ENCODE measurements around the gene MPP2. TPM values are rescaled to one million over a fixed set of nuclear protein-coding genes. Genes with fewer than 3 reads are reported as not detected.

The MPP2 gene
- total RNA-seq, 4 donors from 2014 or later: 0.65 to 4.2 (median 2.2) TPM

DNA sequence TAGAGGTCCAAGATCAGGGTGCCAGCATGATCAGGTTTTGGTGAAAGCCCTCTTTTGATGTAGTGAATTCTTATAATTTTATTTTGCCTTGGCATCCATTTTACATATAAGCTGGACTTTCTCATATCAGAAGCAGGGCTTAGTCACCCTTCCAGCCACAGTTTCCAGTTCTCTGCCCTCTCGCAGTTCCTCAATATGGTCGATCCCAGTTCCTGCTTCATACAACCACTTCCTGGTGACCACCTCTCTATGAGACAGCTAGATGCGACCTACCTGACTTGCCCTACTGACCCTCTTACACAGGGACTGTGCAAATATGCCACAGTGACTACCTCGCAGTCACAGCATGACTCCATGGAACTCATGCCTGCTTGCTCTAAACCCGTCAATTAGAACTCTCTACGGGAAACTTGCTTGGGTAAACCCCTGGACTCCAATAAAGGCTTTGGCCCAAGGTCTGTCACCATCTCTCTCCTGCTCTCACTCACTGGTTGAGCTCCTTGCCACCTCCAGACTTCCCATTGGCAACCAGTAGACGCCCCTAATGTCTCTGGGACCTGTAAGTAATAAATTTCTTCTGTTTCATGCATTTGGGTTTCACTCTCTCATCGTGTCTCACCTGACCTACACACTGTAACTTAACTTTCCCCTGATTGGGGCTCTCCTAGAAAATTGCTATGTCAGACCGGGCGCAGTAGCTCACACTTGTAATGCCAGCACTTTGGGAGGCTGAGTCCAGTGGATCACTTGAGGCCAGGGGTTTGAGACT is 38.9 kb downstream of the MPP2 start:
- TF ChIP-seq, protein P1, sequence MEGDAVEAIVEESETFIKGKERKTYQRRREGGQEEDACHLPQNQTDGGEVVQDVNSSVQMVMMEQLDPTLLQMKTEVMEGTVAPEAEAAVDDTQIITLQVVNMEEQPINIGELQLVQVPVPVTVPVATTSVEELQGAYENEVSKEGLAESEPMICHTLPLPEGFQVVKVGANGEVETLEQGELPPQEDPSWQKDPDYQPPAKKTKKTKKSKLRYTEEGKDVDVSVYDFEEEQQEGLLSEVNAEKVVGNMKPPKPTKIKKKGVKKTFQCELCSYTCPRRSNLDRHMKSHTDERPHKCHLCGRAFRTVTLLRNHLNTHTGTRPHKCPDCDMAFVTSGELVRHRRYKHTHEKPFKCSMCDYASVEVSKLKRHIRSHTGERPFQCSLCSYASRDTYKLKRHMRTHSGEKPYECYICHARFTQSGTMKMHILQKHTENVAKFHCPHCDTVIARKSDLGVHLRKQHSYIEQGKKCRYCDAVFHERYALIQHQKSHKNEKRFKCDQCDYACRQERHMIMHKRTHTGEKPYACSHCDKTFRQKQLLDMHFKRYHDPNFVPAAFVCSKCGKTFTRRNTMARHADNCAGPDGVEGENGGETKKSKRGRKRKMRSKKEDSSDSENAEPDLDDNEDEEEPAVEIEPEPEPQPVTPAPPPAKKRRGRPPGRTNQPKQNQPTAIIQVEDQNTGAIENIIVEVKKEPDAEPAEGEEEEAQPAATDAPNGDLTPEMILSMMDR (IDR thresholded peaks at IDR 0.05; ENCODE audit: low read depth): no peak

DNA sequence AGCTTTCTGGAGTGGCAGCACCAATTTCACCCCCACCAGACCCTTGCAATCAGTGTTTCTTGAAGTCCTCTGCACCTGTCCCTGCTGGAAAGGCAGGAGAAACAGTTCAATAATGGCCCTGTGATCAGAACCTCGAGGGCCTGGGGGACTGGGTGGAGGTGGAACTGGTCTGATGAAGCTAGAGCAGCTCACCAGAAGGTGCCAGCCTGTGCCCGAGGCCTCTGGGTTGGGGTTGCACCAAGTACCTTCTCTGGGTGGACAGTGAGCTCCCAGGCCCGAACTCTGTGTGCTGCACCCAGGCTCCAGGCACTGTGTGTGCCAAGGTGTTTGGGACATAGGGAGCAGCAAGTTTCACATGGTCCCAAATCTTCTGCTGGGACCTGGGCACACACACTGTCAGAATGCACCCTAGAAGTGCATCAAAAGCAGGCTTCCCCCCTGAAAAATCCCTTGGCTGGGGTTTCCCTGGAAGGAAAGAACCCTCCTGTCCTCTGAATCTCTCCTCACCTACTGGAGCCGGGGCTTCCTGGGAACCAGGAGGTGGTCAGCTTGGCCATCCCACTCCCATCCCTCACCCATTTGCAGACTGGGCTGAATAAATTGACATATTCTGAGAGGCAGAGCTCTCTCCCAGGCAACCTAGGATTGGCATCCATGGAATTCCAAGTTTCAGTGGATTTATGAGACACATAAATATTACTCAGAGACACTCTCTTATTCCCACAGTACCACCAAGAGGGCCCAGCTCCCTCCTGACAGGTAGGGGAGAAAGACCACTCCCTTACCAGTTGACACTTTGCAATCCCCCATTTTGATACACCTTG is 43.0 kb downstream of the MPP2 start:
- TF ChIP-seq, protein P1 (IDR thresholded peaks at IDR 0.05; ENCODE audit: low read depth): no peak

DNA sequence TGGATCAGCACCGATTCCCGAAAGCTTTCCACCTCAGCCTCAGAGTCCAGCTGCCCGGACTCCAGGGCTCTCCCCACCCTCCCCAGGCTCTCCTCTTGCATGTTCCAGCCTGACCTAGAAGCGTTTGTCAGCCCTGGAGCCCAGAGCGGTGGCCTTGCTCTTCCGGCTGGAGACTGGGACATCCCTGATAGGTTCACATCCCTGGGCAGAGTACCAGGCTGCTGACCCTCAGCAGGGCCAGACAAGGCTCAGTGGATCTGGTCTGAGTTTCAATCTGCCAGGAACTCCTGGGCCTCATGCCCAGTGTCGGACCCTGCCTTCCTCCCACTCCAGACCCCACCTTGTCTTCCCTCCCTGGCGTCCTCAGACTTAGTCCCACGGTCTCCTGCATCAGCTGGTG is 45.4 kb downstream of the MPP2 start:
- TF ChIP-seq, protein P1 (IDR thresholded peaks at IDR 0.05; ENCODE audit: low read depth): no peak

DNA sequence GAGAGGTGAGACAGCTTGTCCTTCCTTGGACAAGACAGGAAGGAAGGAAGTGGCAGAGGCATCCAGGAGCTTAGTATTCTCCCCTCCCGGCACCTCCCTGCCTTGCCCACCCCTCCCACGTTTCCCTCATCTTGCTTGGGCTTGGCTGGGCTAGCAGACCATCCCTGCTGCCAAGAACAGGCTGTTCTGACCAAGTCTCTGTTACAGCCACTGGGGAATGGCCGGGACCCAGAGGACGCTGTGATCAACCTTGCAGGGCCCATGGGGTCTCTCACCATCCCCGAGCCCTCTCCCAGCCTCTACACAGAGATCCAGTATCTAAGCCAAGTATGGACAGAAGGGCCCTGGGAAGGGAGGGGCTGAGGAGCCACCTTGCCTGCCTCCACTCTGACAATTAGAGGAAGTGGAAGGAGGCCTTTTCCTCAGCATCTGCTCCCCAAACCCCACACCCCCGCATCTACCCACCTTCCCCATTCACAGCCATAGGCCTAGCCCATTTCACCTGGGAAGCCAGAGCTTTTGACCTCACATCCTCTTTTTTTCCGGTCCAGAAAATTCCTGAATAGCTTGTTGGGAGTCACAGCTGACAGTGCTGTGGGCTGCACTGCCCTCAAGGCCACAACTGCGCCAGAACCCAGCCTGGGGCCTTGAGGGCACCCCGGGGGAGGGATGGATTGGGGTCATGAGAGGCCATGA is 46.3 kb downstream of the MPP2 start:
- TF ChIP-seq, protein P1 (IDR thresholded peaks at IDR 0.05; ENCODE audit: low read depth): no peak

DNA sequence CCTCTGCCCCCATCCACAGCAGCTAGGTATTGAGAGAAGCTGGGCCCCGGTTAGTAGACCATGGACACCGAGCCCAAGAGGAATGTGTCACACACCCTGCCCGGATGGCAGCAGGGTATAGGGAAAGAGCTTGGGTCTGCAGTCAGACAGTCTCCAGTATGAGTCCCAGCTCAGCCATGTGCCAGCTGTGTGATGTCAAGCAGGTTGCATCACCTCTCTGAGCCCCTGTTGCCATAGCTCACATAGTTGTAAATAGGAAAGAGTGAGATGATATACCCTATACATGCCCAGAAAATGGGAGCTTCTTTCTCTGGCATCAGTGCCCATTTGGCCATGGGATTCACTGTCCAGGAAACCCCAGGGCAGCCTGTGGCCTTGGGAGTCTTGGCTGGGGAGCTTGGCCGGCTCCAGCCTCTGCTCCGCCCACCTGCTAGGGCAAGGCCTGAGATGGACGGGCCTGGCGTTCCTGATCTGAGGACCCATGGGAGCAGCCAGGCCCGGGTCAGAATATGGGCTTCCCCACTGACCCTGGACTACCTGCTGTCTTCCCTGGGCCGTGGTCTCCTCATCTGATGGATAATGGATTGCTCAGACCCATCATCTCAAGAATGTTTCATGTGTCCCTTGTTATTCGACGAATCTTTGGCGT is 47.1 kb downstream of the MPP2 start:
- TF ChIP-seq, protein P1 (IDR thresholded peaks at IDR 0.05; ENCODE audit: low read depth): no peak

DNA sequence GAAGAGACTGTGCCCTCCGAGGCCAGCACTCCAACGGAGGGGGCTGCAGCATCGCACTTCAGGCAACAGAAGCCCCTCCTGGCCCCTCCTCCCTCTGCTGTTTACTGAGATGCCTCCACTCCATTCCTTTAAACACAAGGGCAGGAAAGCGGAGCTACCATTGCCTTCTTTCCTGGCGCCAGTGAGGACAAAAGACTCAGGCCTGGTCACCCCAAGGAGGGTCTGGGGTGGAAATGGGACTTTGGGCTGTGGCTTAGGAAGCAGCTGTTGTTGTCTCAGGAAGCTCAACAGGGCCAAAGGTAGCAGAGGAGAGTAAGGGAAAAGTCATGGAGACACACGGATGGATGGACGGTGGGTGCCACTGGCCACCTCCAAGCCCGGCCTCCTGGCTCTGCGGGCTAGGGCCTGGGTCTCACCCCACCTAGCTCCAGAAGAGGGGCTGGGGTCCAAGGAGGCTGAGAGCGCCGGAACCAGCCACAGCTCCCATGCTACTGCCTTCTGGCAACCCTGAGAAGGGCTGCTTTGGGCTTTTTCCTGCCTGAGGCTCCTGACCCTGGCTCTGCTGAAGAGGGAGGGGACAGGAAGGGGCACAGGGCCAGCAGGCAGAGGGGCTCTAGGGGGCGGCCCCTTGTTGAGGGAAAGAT is 49.3 kb downstream of the MPP2 start:
- TF ChIP-seq, protein P1 (IDR thresholded peaks at IDR 0.05; ENCODE audit: low read depth): no peak
